ENCODE data around the gene DACT2. TPM values are rescaled to one million over a fixed set of nuclear protein-coding genes. Genes with fewer than 3 reads are reported as not detected.

The DACT2 gene
- total and polyA plus RNA-seq, 2 experiments from 2014 or later: not detected

DNA sequence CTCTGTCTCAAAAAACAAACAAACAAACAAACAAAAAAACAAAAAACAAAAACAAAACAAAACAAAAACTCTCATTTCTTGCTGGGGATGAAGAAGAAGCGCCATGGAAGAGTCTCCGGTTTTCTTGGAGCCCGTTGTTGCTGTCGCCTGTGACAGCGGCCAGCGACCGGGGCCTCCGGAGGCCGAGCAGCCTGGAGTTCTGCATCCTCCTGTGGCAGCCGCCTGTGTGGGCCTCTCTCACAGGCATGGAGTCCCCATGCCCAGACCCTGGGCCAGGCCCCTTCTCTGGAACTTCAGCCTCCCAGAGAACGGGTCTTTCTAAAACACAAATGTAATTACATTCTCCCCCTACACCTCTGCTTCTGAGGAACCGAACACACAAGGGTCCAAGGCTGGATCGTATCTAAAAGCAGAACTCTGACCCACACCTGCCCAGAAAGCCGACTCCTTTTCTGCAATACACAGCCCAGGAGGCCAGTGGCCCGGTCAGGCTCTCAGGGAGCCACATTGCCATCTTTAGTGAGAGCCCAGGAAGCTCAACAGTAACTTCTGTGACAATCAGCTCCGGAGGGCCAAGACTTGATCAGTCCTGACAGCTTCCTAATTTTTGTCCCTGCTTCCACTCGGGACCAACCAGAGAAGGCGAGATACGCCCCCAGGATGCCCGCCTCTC lies 18.5 kb downstream of the DACT2 start:
- Histone ChIP-seq H3K4me1 (ENCODE audit: insufficient read depth) (no peaks in the 10 kb centered on the region), H3F3A (ENCODE audit: insufficient read depth) (no peaks in the 10 kb centered on the region), H3K9me2 (ENCODE audit: insufficient read depth) (no peaks in the 10 kb centered on the region), H2AFZ (no peak overlapping the region), H4K20me1 (ENCODE audit: insufficient read depth) (no peaks in the 10 kb centered on the region), H3K79me2 (ENCODE audit: insufficient read depth) (no peaks in the 10 kb centered on the region), H3K4me2 (ENCODE audit: unreplicated experiment) (no peak overlapping the region), H3K27me3 (replicated peaks; ENCODE audit: insufficient read depth) (no peaks in the 10 kb centered on the region), H3K9me3 (ENCODE audit: low read depth) (no peaks in the 10 kb centered on the region), H3K9ac (no peak overlapping the region), H3K27ac (no peak overlapping the region), H3K36me3 (ENCODE audit: low read depth) (no peaks in the 10 kb centered on the region), H3K4me3 (no peak overlapping the region)
- in situ Hi-C loops (cut with MboI): no loop called here
- TF ChIP-seq EZH2phosphoT487 (IDR thresholded peaks at IDR 0.05; ENCODE audit: insufficient read depth, low read depth) (no peak), EZH2 (IDR thresholded peaks at IDR 0.05; ENCODE audit: insufficient read depth, poor library complexity, severe bottlenecking) (no peak)
- DNase-seq: no peak
- WGBS, 2 experiments (ENCODE audit: low coverage in 1 of 2, low lambda C conversion rate in 2 of 2, missing lambda C conversion rate in 2 of 2): 64 to 65% methylated on average over 20 of the region's 20 CpGs

DNA sequence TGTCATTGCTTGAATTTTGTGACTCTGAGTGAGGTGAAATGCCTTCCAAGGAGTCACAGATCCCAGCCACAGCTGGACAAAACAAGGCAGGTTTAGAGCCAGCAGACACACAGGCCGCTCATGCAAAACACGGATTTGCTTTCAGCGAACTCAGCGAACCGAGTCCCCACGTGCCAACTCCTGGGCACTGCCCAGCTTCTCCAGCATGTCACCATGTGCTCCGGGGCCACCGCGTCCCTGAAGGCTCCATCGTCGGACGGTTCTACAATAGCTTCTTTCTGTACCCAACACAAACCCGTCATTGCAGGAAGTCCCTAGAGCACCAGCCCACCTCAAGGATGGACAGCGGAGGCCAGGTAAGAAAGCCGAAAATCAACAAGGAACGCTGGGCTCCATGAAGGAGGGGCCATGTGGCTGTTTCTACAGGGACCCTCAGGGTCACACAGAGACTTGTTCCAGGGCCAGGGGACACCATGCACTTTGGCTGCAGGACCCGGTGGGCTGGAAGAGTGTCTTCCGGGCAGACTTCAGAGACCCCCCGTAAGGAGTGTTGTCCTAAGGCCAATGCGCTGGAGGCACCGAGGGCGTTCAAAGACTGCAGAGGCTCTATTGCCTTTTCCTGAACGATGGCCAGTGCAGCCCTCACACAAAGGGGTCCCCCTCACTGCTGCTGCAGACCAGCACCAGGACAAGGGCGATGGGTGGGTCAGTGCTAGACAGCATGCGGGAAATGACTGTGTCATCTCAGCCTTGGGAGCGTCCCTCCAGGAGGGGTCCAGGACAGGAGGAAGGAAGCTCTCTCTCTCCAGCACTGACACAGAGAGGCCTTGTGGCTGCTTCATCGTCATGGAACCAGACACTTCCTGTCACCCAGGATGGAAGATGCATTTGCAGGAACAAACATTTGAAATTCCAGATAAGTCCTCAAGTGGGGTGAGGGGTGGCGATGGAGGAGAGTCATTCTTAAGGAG lies 19.8 kb downstream of the DACT2 start:
- Histone ChIP-seq H3K9ac (no peak overlapping the region), H3K27me3 (replicated peaks; ENCODE audit: insufficient read depth) (no peaks in the 10 kb centered on the region), H3K4me1 (ENCODE audit: insufficient read depth) (no peaks in the 10 kb centered on the region), H3K4me2 (ENCODE audit: unreplicated experiment) (no peak overlapping the region), H3K9me3 (ENCODE audit: low read depth) (no peaks in the 10 kb centered on the region), H4K20me1 (ENCODE audit: insufficient read depth) (no peaks in the 10 kb centered on the region), H3F3A (ENCODE audit: insufficient read depth) (no peaks in the 10 kb centered on the region), H2AFZ (no peak overlapping the region), H3K79me2 (ENCODE audit: insufficient read depth) (no peaks in the 10 kb centered on the region), H3K4me3 (no peak overlapping the region), H3K27ac (no peak overlapping the region), H3K36me3 (ENCODE audit: low read depth) (no peaks in the 10 kb centered on the region), H3K9me2 (ENCODE audit: insufficient read depth) (no peaks in the 10 kb centered on the region)
- TF ChIP-seq EZH2 (IDR thresholded peaks at IDR 0.05; ENCODE audit: insufficient read depth, poor library complexity, severe bottlenecking) (no peak), EZH2phosphoT487 (IDR thresholded peaks at IDR 0.05; ENCODE audit: insufficient read depth, low read depth) (no peak)
- WGBS, 2 experiments (ENCODE audit: low coverage in 1 of 2, low lambda C conversion rate in 2 of 2, missing lambda C conversion rate in 2 of 2): 72 to 75% methylated on average over 28 of the region's 28 CpGs
- DNase-seq: no peak
- in situ Hi-C loops (cut with MboI): no loop called here

DNA sequence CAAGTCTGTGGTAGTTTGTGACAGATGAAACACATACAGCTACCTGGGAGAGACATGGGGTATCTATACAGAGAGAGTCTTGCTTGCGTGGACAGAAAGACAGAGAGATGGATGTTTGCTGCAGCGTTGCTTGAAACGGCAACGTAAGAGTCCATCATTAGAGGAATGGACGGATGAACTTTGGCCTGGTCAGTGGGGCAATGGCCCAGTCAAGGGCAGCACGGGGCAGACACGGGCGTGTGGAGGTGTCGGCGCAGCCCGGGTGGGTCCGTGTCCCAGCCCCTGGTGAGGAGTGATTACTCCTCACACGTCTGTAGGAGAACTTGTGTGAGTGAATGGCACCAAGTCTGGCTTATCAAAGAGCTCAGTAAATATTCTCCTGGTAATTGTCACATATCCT lies 21.9 kb downstream of the DACT2 start:
- 48 to 50% methylated on average over 9 to 13 of the region's 13 CpGs for WGBS, 2 experiments (ENCODE audit: low coverage in 1 of 2, low lambda C conversion rate in 2 of 2, missing lambda C conversion rate in 2 of 2)
- Histone ChIP-seq H3F3A (ENCODE audit: insufficient read depth) (no peaks in the 10 kb centered on the region), H3K27me3 (replicated peaks; ENCODE audit: insufficient read depth) (no peaks in the 10 kb centered on the region), H3K27ac (no peak overlapping the region), H3K4me3 (no peak overlapping the region), H3K79me2 (ENCODE audit: insufficient read depth) (no peaks in the 10 kb centered on the region), H2AFZ (no peak overlapping the region), H3K9ac (no peak overlapping the region), H3K9me3 (ENCODE audit: low read depth) (no peaks in the 10 kb centered on the region), H3K9me2 (ENCODE audit: insufficient read depth) (no peaks in the 10 kb centered on the region), H3K36me3 (ENCODE audit: low read depth) (no peaks in the 10 kb centered on the region), H3K4me1 (ENCODE audit: insufficient read depth) (no peaks in the 10 kb centered on the region), H3K4me2 (ENCODE audit: unreplicated experiment) (no peak overlapping the region), H4K20me1 (ENCODE audit: insufficient read depth) (no peaks in the 10 kb centered on the region)
- in situ Hi-C loops (cut with MboI): no loop called here
- no peak for DNase-seq
- TF ChIP-seq EZH2 (IDR thresholded peaks at IDR 0.05; ENCODE audit: insufficient read depth, poor library complexity, severe bottlenecking): no peak

DNA sequence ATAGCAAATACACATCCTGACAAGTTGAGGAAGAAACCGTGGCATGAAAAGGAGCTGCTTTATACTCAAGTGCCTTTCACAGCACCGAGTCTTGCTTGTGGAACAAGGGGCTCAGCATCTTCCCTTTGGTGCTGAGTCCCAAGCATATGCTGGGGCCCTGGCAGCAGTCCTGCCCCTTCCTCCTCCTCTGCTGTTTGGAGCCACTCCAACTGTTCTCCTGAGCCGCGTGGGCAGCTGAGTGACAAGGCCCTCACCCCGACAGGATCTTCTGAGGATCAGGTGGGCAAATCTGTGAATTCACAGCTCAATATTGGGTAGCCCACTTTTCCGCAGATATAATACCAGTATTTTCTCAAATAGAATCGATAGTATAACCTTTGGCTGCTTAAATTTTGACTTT lies 24.7 kb downstream of the DACT2 start:
- Histone ChIP-seq H2AFZ (no peak overlapping the region), H3K9ac (no peak overlapping the region), H3K27me3 (replicated peaks; ENCODE audit: insufficient read depth) (no peaks in the 10 kb centered on the region), H3K4me1 (ENCODE audit: insufficient read depth) (no peaks in the 10 kb centered on the region), H3K79me2 (ENCODE audit: insufficient read depth) (no peaks in the 10 kb centered on the region), H3F3A (ENCODE audit: insufficient read depth) (no peaks in the 10 kb centered on the region), H3K36me3 (ENCODE audit: low read depth) (no peaks in the 10 kb centered on the region), H3K4me2 (ENCODE audit: unreplicated experiment) (no peak overlapping the region), H4K20me1 (ENCODE audit: insufficient read depth) (no peaks in the 10 kb centered on the region), H3K4me3 (no peak overlapping the region), H3K9me2 (ENCODE audit: insufficient read depth) (no peaks in the 10 kb centered on the region), H3K9me3 (ENCODE audit: low read depth) (no peaks in the 10 kb centered on the region), H3K27ac (no peak overlapping the region)
- no peak for DNase-seq
- 24 to 33% methylated on average over 7 of the region's 7 CpGs for WGBS, 2 experiments (ENCODE audit: low coverage in 1 of 2, low lambda C conversion rate in 2 of 2, missing lambda C conversion rate in 2 of 2)
- in situ Hi-C loops (cut with MboI): no loop called here
- TF ChIP-seq EZH2phosphoT487 (IDR thresholded peaks at IDR 0.05; ENCODE audit: insufficient read depth, low read depth): no peak
- TF ChIP-seq EZH2 (IDR thresholded peaks at IDR 0.05; ENCODE audit: insufficient read depth, poor library complexity, severe bottlenecking): no peak

Data from GM23248 (cell line).